HUES48 (cell line): ENCODE data around the gene SDK1.

Experiments used
- H3K27ac ChIP-seq: one replicate; pipeline ENCODE4 v1.7.0; 2013; ENCODE audit warnings: low read depth, low read length, inconsistent platforms
- H3K27me3 ChIP-seq: 2 replicates; pipeline ENCODE4 v1.6.1; 2013; ENCODE audit warnings: mild to moderate bottlenecking, low read length; ENCODE audit not compliant: control insufficient read depth, insufficient read depth
- H3K36me3 ChIP-seq: 2 replicates; pipeline ENCODE4 v1.6.1; 2013; ENCODE audit warnings: low read length; ENCODE audit not compliant: control insufficient read depth, insufficient read depth
- H3K4me1 ChIP-seq: 2 replicates; pipeline ENCODE4 v1.6.1; 2013; ENCODE audit warnings: mild to moderate bottlenecking, low read length; ENCODE audit not compliant: control insufficient read depth, insufficient read depth
- H3K4me3 ChIP-seq: 2 replicates; pipeline ENCODE4 v1.5.1; 2013; ENCODE audit warnings: mild to moderate bottlenecking, low read depth, low read length
- H3K9ac ChIP-seq: 2 replicates; pipeline ENCODE4 v1.6.1; 2013; ENCODE audit warnings: mild to moderate bottlenecking, low read depth, low read length, moderate library complexity
- H3K9me3 ChIP-seq: 2 replicates; pipeline ENCODE4 v1.6.1; 2013; ENCODE audit warnings: low read length; ENCODE audit not compliant: control insufficient read depth, insufficient read depth

SDK1 gene

DNA sequence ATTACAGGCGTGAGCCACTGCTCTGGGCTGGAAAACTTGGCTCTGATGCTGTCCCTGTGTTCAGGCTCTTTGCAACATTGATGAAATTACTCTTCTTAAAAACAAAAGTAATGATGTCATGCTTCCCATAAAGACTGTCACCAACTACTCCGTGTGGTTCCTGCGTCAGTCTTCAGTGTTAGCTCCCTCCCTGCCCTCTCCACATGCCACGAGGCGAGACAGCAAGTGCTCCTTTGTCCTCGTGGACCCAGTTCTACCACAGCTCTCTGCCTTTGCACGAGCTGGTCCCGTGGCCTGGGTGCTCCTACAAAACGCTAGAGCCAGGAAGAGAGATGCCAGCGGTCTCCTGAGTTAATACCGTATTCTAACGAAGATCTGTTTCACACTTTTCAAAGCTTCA is 194.5 kb downstream of the SDK1 start:
- H3K9ac ChIP-seq, result no peak overlapping the region
- no peaks in the 10 kb centered on the region for H3K36me3 ChIP-seq
- H3K27ac ChIP-seq, result no peak overlapping the region
- H3K27me3 ChIP-seq, result no peaks in the 10 kb centered on the region
- no peaks in the 10 kb centered on the region for H3K9me3 ChIP-seq
- no peak overlapping the region for H3K4me3 ChIP-seq
- peaks cover 6% of the 10 kb centered on the region for H3K4me1 ChIP-seq

DNA sequence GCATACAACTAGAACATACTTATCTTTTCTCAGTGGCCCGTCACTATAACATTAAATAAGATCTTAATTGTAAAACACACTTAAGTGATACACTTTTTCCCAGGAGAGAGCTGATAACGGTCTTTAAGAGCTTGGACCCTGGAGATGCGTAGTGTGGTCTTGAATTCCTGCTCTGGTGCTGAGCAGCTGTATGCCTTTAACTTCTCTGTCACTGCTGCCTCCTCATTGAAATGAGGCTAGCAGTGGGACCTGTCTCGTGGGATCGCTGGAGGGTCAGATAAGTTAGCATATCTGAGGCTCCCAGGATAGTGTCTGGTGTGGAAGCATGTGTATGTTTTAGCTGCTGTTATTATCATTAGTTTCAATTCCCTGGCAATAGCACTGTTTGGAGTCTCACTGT is 194.9 kb downstream of the SDK1 start:
- no peak overlapping the region for H3K27ac ChIP-seq
- no peaks in the 10 kb centered on the region for H3K9me3 ChIP-seq
- no peak overlapping the region for H3K4me3 ChIP-seq
- H3K4me1 ChIP-seq, result peaks cover 6% of the 10 kb centered on the region
- H3K36me3 ChIP-seq, result no peaks in the 10 kb centered on the region
- H3K27me3 ChIP-seq, result no peaks in the 10 kb centered on the region
- no peak overlapping the region for H3K9ac ChIP-seq

DNA sequence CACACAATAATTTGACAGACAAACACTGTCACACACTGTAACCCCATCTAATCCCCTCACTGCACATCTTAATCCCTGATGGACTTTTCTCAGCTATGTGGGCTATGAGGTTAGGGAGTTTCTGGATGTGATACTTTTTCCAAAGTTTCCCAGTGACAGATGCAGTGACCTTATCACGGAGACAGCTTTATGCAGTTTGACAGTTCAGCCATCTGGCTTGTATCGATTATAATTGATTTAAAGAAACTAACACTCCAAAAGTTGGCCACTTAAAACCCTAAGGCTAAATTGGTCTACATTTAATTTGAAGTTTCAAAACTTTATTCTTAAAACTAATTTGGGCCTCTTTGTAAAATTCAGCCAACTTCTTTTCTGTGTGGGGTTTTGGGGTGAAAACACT is 196.7 kb downstream of the SDK1 start:
- Histone ChIP-seq H3K9ac (no peak overlapping the region), H3K4me3 (no peak overlapping the region), H3K4me1 (peaks cover 6% of the 10 kb centered on the region), H3K9me3 (no peaks in the 10 kb centered on the region), H3K27me3 (no peaks in the 10 kb centered on the region), H3K36me3 (no peaks in the 10 kb centered on the region), H3K27ac (no peak overlapping the region)

DNA sequence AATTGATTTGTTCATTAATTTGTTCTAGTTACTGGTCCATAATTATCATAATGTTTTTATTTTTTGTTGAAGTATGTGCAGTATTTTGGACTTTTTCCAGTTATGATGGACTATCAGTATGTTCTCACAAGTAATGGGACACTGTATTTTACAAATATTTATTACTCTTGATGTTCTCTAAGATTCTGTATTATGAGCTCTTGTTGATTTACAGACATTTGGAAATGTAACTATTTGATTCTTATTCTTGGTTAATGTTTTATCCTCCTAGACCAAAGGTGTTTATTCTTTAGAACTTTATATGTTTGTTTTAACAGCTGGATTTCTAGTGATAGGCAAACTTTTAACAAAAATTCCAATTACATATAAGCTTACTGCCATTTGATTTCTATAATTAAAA is 200.6 kb downstream of the SDK1 start:
- Histone ChIP-seq H3K9ac (no peak overlapping the region), H3K27me3 (no peaks in the 10 kb centered on the region), H3K9me3 (peaks cover 14% of the 10 kb centered on the region; the same call in 1 of the 2 replicates), H3K4me1 (no peaks in the 10 kb centered on the region), H3K27ac (no peak overlapping the region), H3K4me3 (no peak overlapping the region), H3K36me3 (no peaks in the 10 kb centered on the region)

DNA sequence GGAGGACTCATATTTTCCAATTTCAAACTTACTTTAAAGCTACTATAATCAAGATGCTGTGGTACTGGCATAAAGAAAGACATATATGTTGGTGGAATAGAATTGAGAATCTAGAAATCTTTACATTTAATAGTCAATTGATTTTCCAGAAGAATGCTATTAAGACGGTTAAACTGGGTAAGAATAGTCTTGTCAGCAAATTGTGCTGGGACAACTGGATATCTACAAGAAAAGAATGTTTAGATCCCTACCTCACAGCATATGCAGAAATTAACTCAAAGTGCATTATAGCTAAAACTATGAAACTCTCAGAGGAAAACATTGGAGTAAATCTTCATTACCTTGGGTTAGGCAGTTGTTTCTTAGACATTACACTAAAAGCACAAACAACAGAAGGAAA is 203.3 kb downstream of the SDK1 start:
- peaks cover 14% of the 10 kb centered on the region; the same call in 1 of the 2 replicates for H3K9me3 ChIP-seq
- H3K36me3 ChIP-seq, result no peaks in the 10 kb centered on the region
- no peak overlapping the region for H3K4me3 ChIP-seq
- no peak overlapping the region for H3K27ac ChIP-seq
- H3K4me1 ChIP-seq, result 0 out of 2 replicates have a peak, but pooled peaks cover under 1% of the 10 kb centered on the region
- H3K27me3 ChIP-seq, result no peaks in the 10 kb centered on the region
- no peak overlapping the region for H3K9ac ChIP-seq

DNA sequence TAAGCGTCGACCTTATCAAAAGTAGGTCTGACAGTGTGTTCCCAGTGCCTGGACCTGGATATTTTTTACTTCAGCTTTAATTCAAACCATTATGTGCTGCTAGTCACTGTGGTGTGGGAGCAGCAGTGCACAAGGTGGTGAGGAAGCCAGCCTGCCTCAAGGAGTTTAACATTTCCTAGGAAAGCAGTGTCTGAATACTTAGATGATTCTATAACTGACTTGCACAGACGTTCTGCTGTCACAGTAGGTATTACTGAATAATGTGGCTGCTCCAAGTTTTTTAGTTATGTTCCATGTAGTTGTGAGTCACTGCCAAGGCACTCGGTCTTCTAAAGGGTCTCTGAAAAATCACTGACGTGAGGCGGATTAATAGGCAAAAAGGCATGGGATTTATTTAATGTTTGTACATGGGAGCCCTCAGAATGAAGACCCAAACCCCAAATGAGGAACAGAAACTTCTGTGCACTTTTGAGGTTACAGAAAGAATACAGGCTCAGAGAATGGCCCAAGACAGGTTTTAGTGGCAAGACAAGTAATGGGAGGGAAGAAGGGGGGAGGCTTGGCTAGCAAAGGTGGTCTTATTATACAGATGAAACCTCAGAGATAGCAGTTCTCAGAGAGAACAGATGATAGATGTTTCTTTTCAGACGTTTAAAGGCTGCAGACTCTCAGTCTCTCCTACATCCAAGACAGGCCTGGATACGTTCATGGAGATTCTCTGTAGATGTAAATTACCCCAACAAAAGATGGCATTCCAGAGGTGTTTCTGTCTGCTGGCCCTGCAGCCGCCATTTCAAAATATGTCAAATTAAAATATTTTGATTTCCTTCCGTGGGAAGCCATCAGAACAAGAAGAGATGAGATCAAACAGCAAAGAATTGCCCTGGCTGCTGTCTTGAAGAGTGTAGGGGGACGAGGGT is 209.3 kb downstream of the SDK1 start:
- H3K4me3 ChIP-seq, result no peak overlapping the region
- H3K27ac ChIP-seq, result no peak overlapping the region
- peaks cover 15% of the 10 kb centered on the region for H3K4me1 ChIP-seq
- no peaks in the 10 kb centered on the region for H3K36me3 ChIP-seq
- no peak overlapping the region for H3K9ac ChIP-seq
- peaks cover 11% of the 10 kb centered on the region; the same call in 1 of the 2 replicates for H3K9me3 ChIP-seq
- H3K27me3 ChIP-seq, result no peaks in the 10 kb centered on the region

DNA sequence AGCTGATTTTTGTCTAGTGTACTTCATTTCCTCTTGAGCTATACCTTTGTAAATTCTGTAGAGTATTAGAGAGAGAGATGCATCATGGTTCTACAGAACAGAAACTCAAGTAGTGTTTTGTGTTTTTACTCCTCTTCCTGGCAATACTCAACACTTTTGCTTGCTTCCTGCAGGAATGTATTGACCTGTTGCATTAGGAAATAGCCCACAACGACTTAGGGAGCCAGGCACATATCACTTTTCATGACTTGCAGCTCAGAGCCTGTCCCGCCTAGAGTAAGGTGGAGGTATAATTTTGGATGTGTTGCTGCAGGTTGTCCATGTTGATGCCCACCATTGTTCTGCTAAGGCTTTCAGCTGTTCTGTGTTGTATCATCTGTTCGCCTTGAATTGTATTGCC is 216.3 kb downstream of the SDK1 start:
- Histone ChIP-seq H3K9me3 (no peaks in the 10 kb centered on the region), H3K36me3 (no peaks in the 10 kb centered on the region), H3K27me3 (no peaks in the 10 kb centered on the region), H3K27ac (no peak overlapping the region), H3K4me3 (no peak overlapping the region), H3K4me1 (0 out of 2 replicates have a peak, but pooled peaks cover 3% of the 10 kb centered on the region), H3K9ac (no peak overlapping the region)

DNA sequence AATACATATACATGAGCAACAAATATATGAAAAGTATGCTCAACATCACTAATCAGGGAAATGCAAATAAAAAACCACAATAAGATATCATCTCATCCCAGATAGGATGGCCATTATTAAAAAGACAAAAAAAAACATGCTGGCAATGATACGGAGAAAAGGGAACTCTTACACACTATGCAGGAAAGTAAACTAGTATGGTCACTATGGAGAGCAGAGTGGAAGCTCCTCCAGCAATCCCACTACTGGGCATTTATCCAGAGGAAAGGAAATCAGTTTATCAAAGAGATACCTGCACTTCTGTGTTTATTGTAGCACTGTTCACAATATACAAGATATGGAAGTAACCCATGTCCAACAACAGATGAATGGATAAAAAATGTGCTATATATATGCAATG is 217.5 kb downstream of the SDK1 start:
- no peaks in the 10 kb centered on the region for H3K9me3 ChIP-seq
- H3K36me3 ChIP-seq, result no peaks in the 10 kb centered on the region
- no peak overlapping the region for H3K9ac ChIP-seq
- H3K27ac ChIP-seq, result no peak overlapping the region
- H3K4me1 ChIP-seq, result 0 out of 2 replicates have a peak, but pooled peaks cover 3% of the 10 kb centered on the region
- H3K27me3 ChIP-seq, result no peaks in the 10 kb centered on the region
- no peak overlapping the region for H3K4me3 ChIP-seq

DNA sequence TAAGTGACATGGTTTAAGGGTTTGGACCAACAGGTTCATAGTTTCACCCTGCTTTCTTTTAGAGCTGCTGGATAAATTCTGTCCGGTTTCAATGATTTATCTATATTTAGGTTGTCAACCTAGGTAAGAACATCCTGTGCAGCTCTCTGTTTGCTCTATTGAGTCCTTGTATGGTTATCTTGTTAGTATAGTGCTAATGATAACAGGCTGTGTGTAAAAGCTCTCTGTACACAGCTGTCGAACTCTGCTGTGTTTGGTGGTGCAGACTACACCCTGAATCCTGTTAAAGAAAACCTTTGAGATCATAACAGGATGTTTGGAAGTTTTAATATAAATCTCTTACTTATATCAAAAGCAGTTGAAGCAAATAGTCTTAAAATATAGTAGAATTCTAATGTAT is 219.2 kb downstream of the SDK1 start:
- Histone ChIP-seq H3K9ac (no peak overlapping the region), H3K4me1 (0 out of 2 replicates have a peak, but pooled peaks cover 3% of the 10 kb centered on the region), H3K9me3 (no peaks in the 10 kb centered on the region), H3K4me3 (no peak overlapping the region), H3K27me3 (no peaks in the 10 kb centered on the region), H3K36me3 (no peaks in the 10 kb centered on the region), H3K27ac (no peak overlapping the region)

DNA sequence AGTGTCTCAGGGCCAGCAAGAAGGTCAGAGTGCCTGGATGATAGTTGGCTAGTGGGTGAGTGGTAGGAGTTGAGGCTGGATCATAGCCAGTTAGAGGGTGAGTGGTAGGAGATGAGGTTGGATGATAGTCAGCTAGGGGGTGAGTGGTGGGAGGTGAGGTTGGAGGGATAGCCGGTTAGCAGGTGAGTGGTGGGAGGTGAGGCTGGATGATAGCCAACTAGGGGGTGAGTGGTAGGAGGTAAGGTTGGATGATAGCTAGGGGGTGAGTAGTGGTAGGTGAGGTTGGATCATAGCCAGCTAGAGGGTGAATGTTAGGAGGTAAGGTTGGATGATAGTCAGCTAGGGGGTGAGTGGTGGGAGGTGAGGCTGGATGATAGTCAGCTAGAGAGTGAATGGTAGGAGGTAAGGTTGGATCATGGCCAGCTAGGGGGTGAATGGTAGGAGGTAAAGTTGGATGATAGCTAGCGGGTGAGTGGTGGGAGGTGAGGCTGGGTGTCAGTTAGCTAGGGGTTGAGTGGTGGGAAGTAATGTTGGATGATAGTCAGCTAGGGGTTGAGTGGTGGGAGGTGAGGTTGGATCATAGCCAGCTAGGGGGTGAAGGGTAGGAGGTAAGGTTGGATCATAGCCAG is 226.6 kb downstream of the SDK1 start:
- H3K36me3 ChIP-seq, result no peaks in the 10 kb centered on the region
- no peaks in the 10 kb centered on the region for H3K4me1 ChIP-seq
- no peak overlapping the region for H3K9ac ChIP-seq
- H3K4me3 ChIP-seq, result no peak overlapping the region
- H3K27me3 ChIP-seq, result no peaks in the 10 kb centered on the region
- H3K9me3 ChIP-seq, result no peaks in the 10 kb centered on the region
- H3K27ac ChIP-seq, result no peak overlapping the region

DNA sequence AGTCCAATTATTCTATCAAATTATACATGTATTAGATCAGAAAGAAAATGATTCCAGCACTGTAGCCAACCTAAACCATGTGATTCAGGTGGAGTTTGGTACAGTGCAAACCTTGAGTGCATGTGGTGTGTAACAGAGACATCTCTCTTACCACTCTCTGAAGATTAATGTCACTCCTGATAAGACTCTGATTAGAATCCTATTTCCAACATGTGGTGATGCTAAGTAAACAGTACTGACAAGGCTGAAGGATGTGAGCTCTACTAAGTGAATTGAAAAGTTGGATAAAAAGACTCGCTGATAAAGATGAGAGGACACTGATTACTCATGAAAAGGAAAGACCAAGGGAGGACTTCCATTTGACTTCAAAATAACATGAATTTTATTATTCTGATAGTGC is 232.0 kb downstream of the SDK1 start:
- H3K27me3 ChIP-seq, result no peaks in the 10 kb centered on the region
- no peaks in the 10 kb centered on the region for H3K4me1 ChIP-seq
- H3K27ac ChIP-seq, result no peak overlapping the region
- no peaks in the 10 kb centered on the region for H3K36me3 ChIP-seq
- no peaks in the 10 kb centered on the region for H3K9me3 ChIP-seq
- no peak overlapping the region for H3K9ac ChIP-seq
- H3K4me3 ChIP-seq, result no peak overlapping the region
